ENCODE data around the gene TBXA2R. TPM values are rescaled to one million over a fixed set of nuclear protein-coding genes. Genes with fewer than 3 reads are reported as not detected.
A peak's percentile ranks its signal among the peaks of the same experiment; 100 is the strongest.

TBXA2R gene
- total RNA-seq, 2 experiments from 2014 or later = 0.47 to 0.75 TPM

GRCh38 chr19:3545669-3546034 is 61.0 kb downstream of the TBXA2R start:
- CTCF ChIA-PET = interaction anchor here (0.6 to 1.9 kb wide), 11 partner anchors 8 to 171 kb away, joined by 3 to 33 read pairs (median 5); partner anchors contain the start of genes GIPC3 and MFSD12
- no peaks in the 10 kb centered on the region for H3K27me3 Mint-ChIP-seq
- Histone ChIP-seq H3K27me3 (ENCODE audit: control insufficient read depth in 1 of 2, insufficient read depth in 2 of 2, low read length in 2 of 2) (no peaks in the 10 kb centered on the region), H3K9me3 (ENCODE audit: control insufficient read depth in 1 of 2, insufficient read depth in 1 of 2, low read length in 2 of 2) (no peaks in the 10 kb centered on the region), H3K36me3 (ENCODE audit: insufficient read depth, low read length) (peaks cover 44% of the 10 kb centered on the region), H3K4me3 (ENCODE audit: low read length) (no peak overlapping the region), H3K4me1 (ENCODE audit: insufficient read depth, low read length) (peaks cover 21% of the 10 kb centered on the region), H3K27ac (ENCODE audit: low read depth in 1 of 2, low read length in 2 of 2) (no peak overlapping the region)
- peaks cover 11% of the 10 kb centered on the region for H3K4me1 Mint-ChIP-seq (ENCODE audit: low read depth)
- DNase-seq (no peak), ATAC-seq (ENCODE audit: poor library complexity) (no peak)
- no peak overlapping the region for H3K27ac Mint-ChIP-seq
- no peak overlapping the region for H3K4me3 Mint-ChIP-seq
- no peaks in the 10 kb centered on the region for H3K9me3 Mint-ChIP-seq
- intact Hi-C loops (cut with DNase I, micrococcal nuclease) = loop anchor here (1.0 to 5.0 kb wide), 6 partner anchors 38 to 161 kb away; partner anchors contain the start of genes FZR1 (in 1 of the 2), GIPC3 (in 1 of the 2) and TBXA2R (in 1 of the 2)
- peaks cover 24% of the 10 kb centered on the region for H3K36me3 Mint-ChIP-seq (ENCODE audit: low read depth)
- no peak for TF ChIP-seq CTCF (IDR thresholded peaks at IDR 0.05)
- POLR2A ChIA-PET = interaction anchor here (0.9 to 3.7 kb wide), 4 partner anchors 9 to 45 kb away, joined by 3 to 21 read pairs (median 12); partner anchors contain the start of genes DOHH, HMG20B and MFSD12

- ChIA-PET POLR2A (interaction anchor here (0.9 to 3.7 kb wide), 4 partner anchors 9 to 44 kb away, joined by 3 to 21 read pairs (median 12); partner anchors contain the start of genes DOHH, HMG20B and MFSD12), CTCF (interaction anchor here (0.6 to 1.9 kb wide), 13 partner anchors 9 to 172 kb away, joined by 3 to 33 read pairs (median 4); partner anchors contain the start of genes GIPC3 and MFSD12)
- Histone ChIP-seq H3K4me3 (ENCODE audit: low read length) (no peak overlapping the region), H3K36me3 (ENCODE audit: insufficient read depth, low read length) (peaks cover 41% of the 10 kb centered on the region), H3K27ac (ENCODE audit: low read depth in 1 of 2, low read length in 2 of 2) (no peak overlapping the region), H3K9me3 (ENCODE audit: control insufficient read depth in 1 of 2, insufficient read depth in 1 of 2, low read length in 2 of 2) (no peaks in the 10 kb centered on the region), H3K27me3 (ENCODE audit: control insufficient read depth in 1 of 2, insufficient read depth in 2 of 2, low read length in 2 of 2) (no peaks in the 10 kb centered on the region), H3K4me1 (ENCODE audit: insufficient read depth, low read length) (peaks cover 21% of the 10 kb centered on the region)
- no peaks in the 10 kb centered on the region for H3K9me3 Mint-ChIP-seq
- no peak overlapping the region for H3K4me3 Mint-ChIP-seq
- intact Hi-C loops (cut with DNase I, micrococcal nuclease) = loop anchor here (1.0 to 5.0 kb wide), 6 partner anchors 38 to 162 kb away; partner anchors contain the start of genes FZR1 (in 1 of the 2), GIPC3 (in 1 of the 2) and TBXA2R (in 1 of the 2)
- H3K27me3 Mint-ChIP-seq = no peaks in the 10 kb centered on the region
- H3K4me1 Mint-ChIP-seq (ENCODE audit: low read depth) = peaks cover 11% of the 10 kb centered on the region
- peaks cover 24% of the 10 kb centered on the region for H3K36me3 Mint-ChIP-seq (ENCODE audit: low read depth)
- ATAC-seq (ENCODE audit: poor library complexity) (peak; percentile 74), DNase-seq (peak; percentile 64 to 88 (median 77))
- peak; percentile 94 for TF ChIP-seq CTCF (IDR thresholded peaks at IDR 0.05)
- peak overlapping the region; percentile 33 for H3K27ac Mint-ChIP-seq
These were observed 61.7 kb downstream of the TBXA2R start for GRCh38 chr19:3544742-3545668.

Other genes starting within 250 kb of the TBXA2R start
- gene NFIC, start 240.3 kb downstream of the TBXA2R start, total RNA-seq = 10 to 100 TPM; 22.1 to 22.2 TPM
- gene SMIM24, start 126.3 kb downstream of the TBXA2R start, total RNA-seq = not detected
- not detected for gene SMIM44, start 123.4 kb downstream of the TBXA2R start, total RNA-seq
- 1 to 10 TPM; 3.9 to 4.7 TPM for gene DOHH, start 106.2 kb downstream of the TBXA2R start, total RNA-seq
- 100 to 1,000 TPM; 109 to 116 TPM for gene FZR1, start 100.6 kb downstream of the TBXA2R start, total RNA-seq
- gene TEKTIP1, start 67.7 kb downstream of the TBXA2R start, total RNA-seq = 1 to 10 TPM; 5.7 to 6.0 TPM
- gene MFSD12, start 49.3 kb downstream of the TBXA2R start, total RNA-seq = 10 to 100 TPM; 62.5 to 65.0 TPM
- 10 to 100 TPM; 34.3 to 36.6 TPM for gene HMG20B, start 33.9 kb downstream of the TBXA2R start, total RNA-seq
- gene GIPC3, start 21.4 kb downstream of the TBXA2R start, total RNA-seq = 1 to 10 TPM; 1.1 TPM
- 10 to 100 TPM; 25.8 to 25.9 TPM for gene CACTIN, start 19.9 kb upstream of the TBXA2R start, total RNA-seq
- gene PIP5K1C, start 93.6 kb upstream of the TBXA2R start, total RNA-seq = 10 to 100 TPM; 14.7 to 15.5 TPM
- gene TJP3, start 101.5 kb upstream of the TBXA2R start, total RNA-seq = 1 to 10 TPM; 8.2 to 9.0 TPM
- gene APBA3, start 154.8 kb upstream of the TBXA2R start, total RNA-seq = 10 to 100 TPM; 45.8 to 50.0 TPM
- 10 to 100 TPM; 68.9 to 71.1 TPM for gene MRPL54, start 155.8 kb upstream of the TBXA2R start, total RNA-seq
- gene RAX2, start 165.4 kb upstream of the TBXA2R start, total RNA-seq = not detected
- 1 to 10 TPM; 9.1 to 9.4 TPM for gene MATK, start 179.5 kb upstream of the TBXA2R start, total RNA-seq

All from CD4-positive, alpha-beta T cell (primary cell).